HS-27A (cell line): ENCODE results near the gene MAPRE3.

Experiments
- DNase-seq: peaks from one replicate; pipeline ENCODE4 v3.0.0-alpha.2; 2012; ENCODE audit warnings: low read depth, missing footprints

MAPRE3 gene

DNA sequence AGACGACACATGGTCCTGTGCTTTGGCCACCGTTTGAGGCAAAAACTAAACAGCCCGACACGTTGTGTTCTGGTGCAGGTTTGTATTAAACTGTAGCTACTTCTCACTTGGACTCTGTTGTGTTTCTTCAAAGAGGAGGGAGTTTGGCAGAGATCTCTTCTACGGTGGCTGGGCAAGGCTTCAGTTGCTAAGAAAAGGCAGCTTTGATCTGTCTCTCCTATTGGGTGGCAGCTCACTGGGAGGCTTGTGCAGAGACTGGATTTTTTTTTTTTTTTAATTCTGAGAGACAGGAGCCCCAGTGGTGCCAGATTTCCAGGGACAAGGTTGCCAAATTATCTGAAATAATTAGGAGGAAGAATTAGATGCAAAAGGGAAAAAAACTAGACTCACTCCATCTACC is 20.2 kb upstream of the MAPRE3 start:
- DNase-seq, result no peak

DNA sequence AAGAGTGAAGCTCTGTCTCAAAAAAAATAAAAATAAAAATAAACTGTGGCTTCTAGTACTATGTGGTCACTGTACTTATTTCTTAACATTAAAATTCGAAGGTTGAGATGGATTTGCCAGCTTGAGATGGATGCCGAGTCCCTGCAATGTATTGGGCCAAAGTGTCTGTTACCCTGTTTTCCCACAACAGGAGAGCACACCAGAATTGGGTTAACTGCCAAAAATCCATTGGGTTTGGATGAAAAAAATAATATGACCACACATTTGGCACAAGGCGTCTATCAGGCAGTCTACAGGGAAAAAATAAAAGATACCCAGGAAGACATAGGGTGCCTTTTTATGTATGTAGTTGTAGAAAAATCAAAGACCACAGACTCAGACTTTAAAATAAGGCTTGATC is 19.2 kb upstream of the MAPRE3 start:
- no peak for DNase-seq

DNA sequence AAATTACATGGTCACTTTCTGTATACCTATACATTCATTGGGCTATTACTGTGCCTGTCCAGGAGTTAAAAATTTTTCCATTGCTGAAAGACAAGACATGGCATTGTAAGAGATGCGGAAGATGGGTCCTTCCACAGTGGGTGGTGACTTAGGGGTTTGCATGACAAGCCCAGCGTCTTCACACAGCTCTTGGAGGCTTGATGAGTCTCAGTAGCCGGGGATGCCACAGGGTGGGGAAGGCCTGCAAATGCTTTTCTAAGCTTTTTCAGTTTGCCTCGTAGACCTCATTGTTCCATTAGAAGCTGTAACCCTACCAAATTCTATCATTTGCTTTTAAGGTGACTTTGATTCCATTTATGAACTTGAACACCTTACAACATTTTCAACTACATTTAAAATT is 18.1 kb upstream of the MAPRE3 start:
- no peak for DNase-seq

DNA sequence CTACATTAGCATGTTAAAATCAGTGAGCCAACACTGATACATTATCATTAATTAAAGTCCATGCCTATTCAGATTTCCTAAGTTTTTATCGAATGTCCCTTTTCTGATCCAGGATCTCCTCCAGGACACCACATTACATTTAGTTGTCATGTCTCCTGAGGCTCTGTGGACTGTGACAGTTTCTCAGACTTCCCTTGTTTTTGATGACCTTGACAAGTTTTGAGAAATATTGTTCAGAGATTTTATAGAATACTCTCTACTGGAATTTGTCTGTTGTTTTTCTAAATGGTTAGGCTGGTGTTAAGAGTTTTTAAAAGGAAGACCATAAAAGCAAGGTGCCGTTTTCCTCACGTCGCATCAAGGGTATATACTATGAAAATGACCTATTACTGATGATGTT is 16.3 kb upstream of the MAPRE3 start:
- DNase-seq, result no peak

DNA sequence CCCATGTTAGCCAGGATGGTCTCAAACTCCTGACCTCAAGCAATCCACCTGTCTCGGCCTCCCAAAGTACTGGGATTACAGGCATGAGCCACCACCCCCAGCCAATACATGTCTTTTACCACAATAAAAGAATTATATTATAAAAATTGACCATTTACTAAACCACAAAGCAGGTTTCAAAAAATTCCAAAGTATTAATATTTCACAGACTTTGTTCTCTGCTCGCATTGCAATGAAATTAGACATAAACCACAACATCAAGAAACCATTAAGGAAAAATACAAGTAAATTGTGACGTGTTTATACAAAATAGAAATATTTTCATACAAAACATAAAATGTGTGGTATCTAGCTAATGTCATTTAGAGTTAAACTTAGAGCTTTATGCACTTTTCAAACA is 13.4 kb upstream of the MAPRE3 start:
- DNase-seq, result no peak

DNA sequence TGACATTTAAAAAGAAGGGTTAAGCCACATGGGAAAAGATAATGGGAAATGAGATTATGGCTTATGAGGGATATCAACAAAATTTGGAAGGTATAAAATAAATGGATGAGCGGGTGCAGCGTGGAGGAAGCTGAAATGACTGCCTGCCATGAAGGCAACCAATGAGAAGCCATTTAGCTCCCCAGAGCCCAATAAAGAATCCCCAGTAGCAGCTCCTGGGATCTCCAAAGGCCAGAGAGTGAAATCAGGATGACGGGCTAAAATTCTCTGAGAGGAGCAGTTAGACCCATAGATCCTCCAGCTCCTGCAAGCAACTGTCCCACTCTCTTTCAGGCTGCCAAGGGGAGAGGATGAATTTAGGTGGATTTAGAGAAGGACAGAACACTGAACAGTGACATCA is 12.9 kb upstream of the MAPRE3 start:
- no peak for DNase-seq

DNA sequence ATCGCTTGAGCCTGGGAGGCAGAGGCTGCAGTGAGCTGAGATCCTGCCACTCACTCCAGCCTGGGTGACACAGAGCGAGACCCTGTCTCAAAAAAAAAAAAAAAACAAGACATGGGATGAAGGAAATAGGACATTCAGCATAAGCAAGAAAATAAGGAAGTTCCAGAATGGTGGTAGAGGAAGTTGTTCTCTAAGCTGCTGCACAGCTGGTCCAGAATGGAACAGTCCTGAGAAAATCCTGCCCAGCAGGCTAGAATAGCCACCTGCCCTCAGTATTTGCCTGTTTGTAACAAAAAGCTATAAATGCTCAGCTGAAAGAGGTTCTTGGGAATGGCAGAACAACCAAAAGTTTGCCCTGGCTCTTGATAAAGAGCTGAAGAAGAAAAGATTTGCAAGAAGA is 11.1 kb upstream of the MAPRE3 start:
- DNase-seq, result no peak

DNA sequence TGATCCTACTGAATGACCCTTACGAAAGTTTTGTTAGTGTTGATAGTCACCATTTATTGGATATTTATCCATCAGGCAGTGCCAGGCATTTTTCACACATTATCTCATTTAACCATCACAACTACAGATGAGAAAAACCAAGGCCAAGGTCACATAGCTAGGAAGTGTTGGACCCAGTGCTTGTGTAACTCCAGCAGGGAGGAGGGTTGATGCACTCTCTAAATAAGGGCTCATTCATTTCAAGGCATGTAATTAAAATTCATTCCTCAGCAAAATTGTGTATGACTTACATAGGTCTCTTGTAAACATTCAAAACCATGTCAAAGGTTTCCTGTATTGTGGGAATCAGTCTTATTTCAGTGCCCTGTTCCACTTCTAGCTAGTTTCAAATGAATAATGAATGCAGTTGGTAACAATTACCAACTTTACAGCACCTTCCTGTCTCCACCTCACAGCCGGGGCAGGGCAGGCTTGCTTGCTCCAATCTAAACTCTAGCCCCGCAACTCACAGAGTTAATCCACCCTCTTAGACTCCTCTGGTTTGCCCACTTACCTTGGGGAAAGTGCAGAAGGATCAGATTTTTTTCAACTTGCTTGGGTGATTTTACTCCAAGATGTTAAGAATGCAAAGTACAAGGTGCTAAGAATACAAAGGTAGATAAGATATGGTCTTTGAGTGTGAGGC is 5.8 kb upstream of the MAPRE3 start:
- no peak for DNase-seq

DNA sequence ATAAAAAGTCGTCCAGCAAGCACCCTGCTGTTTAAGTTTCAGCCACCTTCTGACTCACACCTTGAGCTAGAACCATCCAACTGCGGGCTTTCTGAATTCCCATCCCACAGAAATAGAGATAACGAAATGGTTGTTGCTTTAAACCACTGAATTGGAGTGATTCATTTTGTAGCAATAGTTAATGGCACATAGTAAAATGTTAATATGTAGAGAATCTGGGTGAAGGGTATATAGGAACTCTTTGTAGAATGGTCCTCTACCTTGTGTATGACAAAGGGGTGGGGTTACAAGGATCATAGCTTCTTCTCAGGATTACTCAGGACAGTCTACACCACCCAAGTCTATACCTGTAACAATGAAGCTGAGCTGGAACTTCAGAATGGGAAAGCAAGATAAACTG is 2.4 kb upstream of the MAPRE3 start:
- no peak for DNase-seq

DNA sequence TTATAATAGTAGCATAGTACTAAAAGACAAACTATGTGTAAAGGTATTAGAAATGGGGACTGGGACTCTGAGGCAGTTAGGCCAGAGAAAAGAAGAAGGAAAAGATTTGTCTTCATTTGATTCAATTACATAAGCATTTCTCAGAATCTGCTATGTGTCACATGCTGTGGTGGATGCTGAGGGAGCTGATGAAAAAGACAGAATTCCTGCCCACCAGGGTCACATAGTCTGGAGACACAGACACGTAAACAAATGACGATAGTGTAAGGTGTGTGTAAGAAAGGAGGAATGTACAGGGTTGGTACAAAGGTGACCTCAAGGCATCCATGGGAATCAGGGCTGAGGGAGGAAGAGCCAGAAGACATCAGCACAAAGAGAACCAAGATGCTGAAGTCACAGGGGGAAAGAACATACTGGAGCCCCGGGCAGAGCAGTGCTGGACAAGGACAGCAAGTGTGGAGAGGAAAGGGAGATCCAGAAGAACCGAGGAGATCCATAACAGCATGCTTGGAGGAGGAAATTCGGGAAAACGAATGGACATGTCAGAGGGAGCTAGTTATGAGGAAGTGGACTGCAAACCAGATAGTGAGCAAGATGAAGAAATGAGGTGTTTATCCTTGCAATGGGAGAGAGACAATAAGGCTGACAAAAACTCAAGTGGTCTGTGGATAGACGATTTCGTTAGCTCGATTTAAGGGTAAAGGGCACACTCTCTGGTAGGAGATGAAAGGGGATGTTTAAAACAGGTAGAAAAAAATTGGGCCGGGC is 1.2 kb upstream of the MAPRE3 start:
- DNase-seq, result no peak

DNA sequence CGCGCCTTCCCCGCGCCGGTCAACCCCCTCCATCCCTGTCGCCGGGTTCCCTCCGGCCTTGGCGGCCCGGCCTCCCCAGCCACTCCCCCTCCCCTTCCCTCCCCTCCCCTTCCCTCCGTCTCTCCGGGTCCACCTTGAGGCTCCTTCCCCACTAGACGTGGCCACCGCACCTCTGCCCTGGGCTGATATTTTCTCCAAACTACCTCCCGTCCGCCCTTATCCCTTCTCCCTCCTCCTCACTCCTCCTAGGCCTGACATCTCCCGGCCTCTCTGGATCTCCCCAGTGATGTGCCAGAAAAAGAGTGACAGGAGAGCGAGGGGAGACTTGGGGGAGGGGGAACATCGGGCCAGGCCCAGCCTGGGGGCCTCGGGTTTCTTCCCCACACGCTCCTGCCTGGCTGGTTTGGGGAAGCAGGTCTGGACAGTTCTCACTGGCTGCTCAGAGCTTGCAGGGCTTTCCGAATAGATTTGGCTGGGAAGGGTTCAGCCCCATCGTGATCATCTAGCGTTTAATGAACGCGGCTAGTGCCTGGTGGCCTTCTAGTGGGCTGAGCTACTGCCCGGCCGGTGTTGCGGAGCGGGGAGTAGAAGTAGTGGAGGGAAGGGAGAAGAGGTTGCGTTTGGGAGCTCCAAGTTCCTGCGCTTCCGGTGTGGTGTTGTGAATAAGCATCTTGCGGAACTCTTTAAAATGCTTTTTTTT is 641 bp downstream of the MAPRE3 start:
- no peak for DNase-seq

DNA sequence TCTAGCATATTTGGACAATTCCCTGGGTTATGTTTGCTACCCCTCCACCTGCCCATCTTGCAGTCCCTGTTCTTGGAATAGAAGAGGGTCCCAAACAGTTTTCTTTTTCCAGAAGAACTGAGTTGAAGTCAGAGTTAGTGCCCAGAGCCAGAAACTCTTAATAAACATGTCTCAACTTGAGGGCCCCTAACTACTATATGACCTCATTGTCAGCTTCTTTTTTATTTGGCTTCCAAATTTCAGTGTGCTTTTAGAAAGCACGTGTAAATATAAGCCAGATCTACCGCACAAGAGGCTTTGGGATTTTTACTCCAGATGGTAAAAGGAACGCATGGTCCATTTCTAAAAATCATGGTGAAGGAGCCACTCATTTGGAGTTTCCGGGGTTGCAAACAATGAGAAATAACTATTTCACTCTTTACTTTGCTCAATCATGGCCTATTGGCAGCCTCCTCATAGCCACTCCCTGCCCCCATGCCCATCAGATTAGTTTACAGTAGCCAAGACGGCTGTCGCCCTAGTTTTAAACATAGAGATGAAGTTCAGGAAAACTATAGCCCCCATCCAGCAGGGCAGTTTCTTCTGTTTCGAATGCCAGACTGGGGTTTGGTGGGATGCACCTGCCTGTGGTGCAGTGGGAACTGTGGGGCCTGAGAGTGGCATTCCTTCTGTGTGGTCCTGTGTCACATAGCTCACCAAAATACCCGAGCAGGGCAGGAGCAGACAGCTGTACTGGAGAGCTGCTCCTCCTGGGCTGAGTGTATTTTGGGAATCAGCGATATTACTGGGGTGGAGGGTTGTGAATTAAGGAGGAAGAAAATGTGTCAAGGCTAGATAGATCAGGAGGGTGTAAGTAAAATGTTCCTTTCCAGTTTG is 1.7 kb downstream of the MAPRE3 start:
- no peak for DNase-seq

DNA sequence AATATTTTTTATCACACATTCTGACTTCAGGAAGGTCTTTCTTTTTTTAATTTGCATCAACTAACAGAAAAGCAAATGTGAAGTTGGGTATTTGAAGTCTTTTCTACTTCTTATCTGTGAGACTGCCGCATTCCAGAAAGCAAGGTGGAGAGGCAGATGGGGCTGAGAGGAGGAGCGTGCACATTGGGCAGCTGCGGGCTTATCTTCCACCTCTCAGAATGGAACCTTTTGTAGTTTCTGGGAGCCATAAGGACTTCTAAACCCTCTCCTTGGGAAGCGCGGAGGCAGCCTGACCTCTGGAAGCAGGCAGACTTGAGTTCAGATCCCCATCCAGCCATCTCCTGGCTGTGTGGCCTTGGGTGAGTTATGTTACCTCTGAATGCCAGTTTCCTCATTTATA is 3.9 kb downstream of the MAPRE3 start:
- DNase-seq, result no peak

DNA sequence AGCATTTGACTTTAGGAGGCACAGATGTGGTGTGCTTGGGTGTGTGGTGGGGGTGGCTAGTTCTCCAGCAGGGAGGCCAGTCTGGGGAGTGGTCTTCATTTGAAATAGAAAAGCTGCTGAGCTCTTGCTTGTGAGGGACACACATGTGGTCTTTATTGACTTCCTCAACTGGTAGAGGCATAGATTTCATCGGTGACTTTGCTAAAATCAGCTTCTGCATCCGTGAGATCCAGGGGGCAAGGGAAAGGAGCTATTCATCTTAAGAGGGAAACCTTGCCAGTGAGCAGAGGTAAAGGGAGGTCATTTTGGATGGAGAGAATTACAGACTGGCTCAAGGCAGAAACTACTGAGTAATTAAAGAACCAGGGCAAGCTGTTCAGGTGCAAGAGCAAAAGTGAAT is 4.7 kb downstream of the MAPRE3 start:
- DNase-seq, result no peak

DNA sequence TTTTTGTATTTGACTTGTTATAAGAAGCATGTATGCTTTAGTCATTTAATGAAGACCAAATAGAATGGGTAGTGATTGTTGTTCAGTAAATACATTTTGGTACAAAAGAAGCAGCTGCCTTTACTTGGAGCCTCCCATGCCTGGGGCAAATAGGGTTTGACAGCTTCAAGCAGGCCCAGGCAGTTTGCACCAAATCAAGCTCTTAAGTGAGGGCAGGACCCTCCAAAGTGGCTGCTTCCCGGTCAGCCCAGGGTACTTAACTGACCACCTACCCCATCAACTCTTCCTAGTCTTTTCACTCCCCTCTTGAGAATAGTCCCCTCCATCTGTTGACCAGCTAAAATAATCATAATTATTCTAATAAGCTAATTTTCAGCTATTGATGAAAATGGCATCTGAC is 5.2 kb downstream of the MAPRE3 start:
- DNase-seq, result no peak

DNA sequence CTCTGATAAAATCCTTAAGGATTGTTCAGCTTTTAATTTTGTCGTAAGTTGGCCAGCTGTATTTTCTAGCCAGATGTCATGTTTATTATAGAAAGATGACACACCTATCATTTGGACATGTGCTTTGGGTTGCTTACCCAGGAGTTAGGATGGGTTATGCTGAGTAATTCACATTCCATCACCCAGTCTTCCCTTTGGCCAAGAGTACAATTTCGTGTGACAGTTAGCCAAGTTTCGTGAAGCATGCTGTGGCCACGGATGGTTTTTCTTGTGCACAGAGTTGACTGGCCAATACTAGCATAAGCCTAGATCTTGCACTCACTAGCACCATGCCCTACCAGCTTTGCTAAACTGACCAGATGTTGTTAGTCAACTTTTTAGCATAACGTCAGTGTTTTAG is 5.8 kb downstream of the MAPRE3 start:
- no peak for DNase-seq

DNA sequence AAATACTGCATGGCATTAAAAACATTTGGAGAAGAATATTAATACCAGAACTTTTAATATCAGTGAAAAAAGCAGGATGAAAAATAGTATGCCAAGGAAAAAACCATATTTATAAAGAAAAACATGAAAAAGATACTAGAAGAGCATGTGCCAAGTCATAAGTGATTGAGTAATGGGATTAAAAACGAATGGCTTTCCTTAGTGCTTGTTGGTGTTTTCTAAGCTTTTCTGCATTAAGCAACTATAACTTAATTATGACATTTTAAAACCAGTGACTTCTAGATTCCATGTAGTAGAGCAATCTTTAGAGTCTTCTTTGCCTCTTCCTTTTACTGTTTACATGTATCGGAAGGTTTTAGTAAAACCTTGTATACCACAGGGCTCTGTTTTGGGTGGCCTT is 6.6 kb downstream of the MAPRE3 start:
- DNase-seq, result no peak

DNA sequence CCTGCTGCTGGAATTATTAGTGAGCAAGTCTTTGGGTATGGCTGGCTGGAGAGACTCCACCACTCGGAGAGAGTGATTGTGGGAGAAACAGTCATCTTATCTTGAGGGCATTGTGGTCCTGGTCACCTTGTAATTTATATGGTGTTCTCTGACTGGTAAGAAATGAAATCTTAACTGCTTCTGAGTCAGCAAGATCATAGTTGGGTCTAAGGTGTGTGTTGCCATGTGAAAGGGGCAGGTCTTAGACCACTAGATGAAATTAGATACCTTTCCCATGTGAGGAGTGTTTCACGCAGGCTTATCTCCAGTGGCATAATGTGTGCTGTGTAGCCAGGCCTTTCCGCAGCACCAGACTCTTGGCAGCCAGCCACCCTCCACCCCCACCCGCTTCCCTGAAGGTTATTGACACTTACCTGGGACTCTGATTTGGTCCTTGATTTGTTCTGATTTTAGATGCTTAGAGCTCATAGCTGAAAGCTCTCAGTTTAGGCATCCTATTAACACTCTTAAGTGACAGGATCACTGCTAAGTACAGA is 7.7 kb downstream of the MAPRE3 start:
- DNase-seq, result no peak

DNA sequence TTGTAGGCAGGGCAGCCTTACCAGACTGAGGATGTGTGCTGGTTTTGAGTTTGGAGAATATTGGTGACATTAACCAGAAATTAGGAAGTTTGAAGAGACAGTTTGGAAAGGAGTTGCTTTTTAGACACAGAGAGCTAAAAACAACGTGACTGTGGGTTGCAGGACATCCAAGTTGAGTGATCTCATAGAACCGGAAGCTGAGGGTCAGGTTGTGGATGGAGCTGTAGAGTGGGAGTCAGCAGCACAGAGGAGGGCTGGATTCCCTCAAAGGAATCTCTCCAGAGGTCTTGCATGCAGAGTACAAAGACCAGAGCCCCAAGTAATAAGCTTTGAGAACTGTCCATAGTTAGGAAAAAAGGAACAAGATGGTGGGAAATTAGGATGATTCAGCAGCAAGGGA is 9.3 kb downstream of the MAPRE3 start:
- DNase-seq, result no peak

DNA sequence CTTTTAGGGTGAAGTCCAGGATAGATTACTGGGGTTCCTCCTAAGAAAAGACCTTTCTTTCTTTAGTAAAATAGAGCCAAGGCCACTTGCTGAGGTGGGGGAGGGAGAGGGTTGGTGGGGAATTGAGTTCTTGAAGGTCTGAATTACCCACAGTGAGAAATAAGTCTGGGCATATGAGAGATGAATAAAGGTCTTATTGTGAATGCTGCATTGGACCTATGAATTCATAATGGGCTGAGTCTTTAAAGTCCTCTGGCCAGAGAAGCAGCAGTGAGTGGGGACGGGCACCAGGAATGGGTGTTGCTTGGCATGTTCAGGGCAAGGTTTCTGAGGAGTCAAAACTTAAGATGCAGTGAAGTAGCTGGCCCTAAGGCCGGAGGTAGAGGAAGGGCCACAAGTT is 10.5 kb downstream of the MAPRE3 start:
- no peak for DNase-seq

DNA sequence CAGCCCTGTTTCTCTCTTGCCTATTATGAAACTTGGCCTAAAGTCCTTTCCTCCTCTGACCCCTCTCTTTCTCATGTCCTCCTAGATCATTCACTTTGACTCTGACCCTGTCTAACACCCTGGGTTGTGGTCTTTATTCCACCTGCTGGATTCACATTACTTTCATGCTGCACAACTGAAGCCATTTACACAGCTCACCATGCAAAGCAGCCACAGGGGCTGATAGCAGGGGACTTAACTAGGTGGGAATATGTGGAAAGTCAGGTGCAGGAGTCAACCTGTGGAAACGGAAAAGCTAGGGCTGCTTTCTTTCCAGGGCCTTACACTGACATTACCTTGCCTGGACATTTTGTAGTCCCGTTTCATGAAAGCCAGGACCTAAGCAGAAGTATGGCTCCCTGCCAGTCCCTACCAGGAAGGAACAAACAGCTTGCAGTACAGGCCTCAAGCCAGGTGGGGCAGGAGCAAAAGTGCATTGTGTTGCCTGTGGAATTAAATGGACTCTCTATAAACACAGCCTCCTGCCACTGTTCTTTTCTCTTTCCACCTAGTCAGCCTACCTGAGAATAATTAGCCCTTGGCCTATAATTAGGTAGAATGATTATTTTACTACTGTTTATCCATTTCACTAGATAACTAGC is 11.8 kb downstream of the MAPRE3 start:
- no peak for DNase-seq

DNA sequence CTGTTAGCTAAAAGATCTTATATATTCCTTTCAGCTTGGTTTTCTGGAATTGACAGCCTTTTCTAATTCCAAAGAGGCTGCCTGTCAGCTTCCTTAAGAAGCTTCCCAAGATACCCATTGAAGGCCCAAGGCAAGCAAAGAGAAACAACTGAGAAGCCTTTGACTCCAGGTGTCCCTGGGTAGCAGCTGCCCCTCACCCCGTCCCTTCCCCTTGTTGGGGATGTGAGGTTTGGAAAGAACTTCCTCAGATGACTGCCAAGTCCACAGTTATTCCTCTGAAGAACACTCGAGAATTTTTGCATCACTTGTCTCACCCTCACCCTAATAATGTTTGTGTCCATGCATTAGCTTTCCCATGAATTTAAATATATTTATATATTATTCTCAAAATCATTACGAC is 13.3 kb downstream of the MAPRE3 start:
- no peak for DNase-seq
